Renal cortex interstitium (tissue), 11 donors: ENCODE results near the gene POU2F2. TPM values are rescaled to one million over a fixed set of nuclear protein-coding genes. Genes with fewer than 3 reads are reported as not detected.

Experiments used
- DNase-seq, 11 donors: peaks; one replicate each; pipeline ENCODE4 v3.0.0-alpha.2; 2013; ENCODE audit warnings: low read depth in 9 of 11, low spot score in 4 of 11; ENCODE audit errors: extremely low read depth in 1 of 11
- polyA plus RNA-seq, 3 donors: library from polyadenylated mRNA; unstranded; fragments of 120-200 nt; gene quantifications; one replicate each; pipeline ENCODE4 v1.2.1, GENCODE V29; 2013; ENCODE audit not compliant: insufficient read length in 3 of 3

The POU2F2 gene
- polyA plus RNA-seq, 3 donors: 0.67 to 1.3 (median 0.92) TPM

DNA sequence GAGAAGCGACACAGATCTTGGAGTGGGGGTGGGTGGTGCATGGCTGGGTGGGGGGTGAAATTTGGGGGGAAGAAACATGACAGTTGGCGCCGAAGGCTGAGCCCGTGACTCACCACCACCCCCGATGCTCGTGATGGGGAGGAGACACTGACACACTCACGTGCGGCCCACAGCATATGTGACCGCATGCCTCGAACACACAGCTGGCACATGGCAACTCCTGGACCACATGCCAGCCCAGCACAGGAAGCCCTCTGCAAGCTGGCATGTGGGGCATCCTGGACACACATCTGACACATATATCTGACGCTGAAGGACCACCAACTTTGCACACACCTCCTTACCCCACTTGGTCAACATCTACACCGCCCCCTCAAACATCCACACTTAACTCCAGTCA is 61.0 kb downstream of the POU2F2 start:
- no peak for DNase-seq

DNA sequence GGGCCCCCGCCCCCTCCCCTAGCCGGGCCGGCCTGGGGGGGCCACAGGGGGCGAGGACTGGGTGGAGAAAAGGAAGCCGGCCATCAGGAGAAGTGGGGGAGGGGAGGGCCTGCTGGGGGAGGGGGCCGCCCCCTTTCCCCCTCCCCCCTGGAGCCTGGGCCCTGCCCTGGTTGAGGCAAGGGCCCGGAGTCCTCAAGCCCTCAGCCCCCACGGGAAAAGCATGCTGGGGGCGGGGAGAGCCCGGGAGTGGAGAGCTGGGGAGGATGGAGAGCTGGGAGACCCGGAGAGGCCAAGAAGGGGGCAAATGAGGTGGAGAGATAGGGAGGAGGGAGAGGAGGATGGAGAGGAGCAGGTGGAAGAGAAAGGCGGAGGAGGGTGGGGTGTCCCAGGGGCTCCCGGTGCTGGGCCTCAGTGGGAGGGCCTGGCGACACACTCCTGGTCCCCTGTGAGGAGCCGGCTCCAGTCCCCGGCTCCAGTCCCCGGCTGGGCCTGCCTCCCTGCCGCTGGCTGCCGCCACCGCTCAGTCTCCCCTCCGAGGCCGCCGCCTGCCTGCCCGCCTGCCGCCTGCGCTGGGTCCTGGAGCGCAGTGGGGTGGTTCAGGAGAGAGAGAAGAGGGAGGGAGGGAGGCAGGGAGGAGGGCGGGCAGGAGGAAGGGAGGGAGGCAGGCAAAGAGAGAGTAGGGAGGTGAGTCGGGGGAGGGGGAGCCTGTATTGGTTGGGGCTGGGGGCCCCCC is 62.5 kb downstream of the POU2F2 start, which contains the start of gene GRIK5:
TSS of gene GRIK5 (minus strand) at position 588 of the 733 bp plus-strand sequence. CDS start 4,436 bp downstream, outside the sequence.
- peak in 6 of 11 donors; percentile 31 to 41 (median 34) for DNase-seq

DNA sequence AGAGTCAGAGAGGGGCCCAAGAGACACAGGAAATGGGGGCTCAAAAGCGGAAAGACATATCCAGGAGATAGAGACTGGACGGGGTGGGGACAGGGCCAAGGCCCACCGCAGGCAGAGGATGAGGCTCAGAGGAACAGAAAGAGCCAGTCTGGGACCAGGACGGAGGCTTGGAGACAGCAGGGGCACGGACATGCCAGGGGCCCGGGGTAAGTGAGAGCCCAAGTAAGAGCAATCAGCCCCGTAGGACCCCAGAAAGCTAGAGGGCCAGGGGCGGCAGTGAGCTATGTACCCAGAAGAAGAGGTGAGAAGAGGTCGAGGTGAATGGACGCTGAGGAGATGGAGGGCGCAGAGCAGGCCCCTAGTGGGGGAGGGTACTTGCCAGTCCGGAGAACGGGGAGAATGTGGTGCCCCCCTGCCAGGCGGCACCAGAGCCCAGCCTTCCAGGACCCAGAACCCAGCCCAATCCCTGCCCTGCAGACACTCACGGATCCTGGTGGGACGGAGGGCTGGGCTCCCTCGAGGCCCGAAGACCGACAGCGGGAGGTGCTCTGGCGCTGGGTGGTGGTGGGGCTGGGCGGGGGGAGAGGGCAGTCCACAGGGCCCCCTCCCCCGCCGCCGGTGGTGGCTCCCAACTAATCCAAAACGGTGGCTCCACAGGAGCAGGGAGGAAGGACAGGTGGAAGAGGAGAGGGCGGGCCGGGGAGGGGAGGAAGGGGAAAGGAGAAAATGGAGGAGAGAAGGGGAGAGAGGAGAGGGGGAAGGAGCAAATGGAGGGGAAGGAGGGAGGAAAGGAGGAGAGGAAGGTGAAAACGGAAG is 63.3 kb downstream of the POU2F2 start:
- DNase-seq: no peak

DNA sequence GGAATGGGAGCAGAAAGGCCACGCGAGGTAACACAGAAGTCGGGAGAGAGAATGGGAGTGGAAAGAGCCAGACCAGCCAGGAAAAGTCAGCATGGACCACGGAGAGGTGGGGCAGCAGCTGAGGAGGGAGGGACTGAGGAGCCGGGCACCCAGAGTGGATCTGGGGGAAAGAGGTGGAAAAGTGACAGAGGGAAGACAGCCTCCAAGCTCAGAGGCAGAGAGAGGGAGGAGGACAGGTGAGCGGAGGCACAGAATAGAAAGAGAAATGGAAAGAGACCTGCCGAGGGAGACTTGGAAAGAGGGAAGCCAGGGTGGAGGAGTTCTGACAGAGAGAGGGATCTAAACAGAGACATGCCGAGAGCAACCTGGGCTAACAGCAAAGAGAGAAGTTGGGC is 63.9 kb downstream of the POU2F2 start:
- DNase-seq: no peak

DNA sequence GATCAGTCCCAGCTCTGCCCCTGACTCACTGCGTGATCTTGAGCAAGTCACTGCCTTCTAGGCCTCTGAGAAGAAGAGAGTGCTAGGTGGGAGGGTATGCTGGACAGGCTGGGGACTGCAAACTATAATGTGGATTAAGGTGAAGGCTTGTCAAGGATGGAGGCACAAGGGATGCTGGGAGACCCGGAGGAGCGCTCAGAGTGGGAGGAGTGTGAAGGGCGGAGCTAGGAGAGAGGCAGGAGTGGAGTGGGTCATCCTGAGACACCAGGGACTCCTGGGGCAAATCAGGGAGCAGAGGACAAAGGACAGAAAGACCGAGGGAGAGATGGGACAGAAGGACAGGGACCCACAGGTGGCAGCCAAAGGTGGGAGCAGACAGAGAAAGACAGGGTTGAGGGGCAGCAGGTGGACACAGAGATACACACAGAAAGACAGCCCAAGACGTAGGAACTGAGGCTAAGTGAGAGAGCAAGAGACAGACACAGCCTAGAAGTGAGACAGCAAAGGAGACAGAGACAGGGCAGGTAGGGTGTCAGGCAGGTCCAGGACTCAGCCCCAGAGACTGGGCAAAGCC is 64.8 kb downstream of the POU2F2 start:
- no peak for DNase-seq

DNA sequence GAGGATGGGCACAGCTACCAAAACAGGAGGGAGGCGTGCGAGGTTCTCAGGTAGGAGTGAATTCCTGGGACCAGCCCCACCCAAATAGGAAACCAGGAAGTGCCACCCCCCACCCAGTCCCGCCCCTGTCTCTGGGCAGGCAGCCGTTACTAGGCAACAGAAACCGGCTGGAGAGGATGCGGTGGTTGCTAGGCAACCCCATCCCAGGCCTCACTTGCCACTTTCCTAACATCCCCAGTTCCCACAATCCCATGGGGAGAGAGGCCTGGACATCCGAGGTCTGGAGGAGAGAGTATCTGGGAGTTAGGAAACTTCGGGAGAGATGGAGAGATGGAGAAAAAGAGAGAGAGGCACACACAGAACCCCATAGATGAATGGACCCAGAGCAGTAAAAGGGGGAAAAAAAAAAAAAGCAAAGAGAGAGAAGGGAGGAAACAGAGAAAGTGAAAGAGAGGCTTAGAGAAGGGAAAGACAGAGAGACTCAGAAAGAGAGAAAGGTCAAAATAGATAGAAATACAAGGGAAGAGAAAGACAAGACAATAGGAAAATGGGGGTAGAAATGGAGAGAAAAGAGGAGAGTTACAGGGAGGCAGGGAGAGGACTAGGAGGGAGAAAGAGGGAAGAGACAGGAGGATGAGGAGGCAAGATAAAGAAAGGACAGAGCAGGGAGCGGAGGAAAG is 66.0 kb downstream of the POU2F2 start:
- no peak for DNase-seq

DNA sequence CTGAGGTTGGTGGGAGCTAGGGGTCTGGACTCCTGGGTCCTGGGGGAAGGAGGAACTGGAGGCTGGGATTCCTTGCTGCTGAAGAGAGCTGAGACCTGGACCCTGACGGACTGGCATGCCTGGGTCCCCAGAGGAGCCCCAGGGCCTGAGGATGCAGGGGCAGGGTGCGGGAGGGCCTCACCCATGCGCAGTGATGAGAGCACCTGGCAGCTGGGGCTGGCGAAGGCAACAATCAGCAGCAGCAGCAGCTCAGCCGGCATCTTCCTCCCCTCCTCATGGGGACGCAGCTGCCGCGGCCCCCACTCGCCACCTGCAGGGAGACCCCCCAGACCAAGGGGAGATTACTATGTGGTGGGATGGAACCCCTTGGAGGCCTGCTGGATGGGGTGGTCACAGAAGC is 66.7 kb downstream of the POU2F2 start:
- no peak for DNase-seq

DNA sequence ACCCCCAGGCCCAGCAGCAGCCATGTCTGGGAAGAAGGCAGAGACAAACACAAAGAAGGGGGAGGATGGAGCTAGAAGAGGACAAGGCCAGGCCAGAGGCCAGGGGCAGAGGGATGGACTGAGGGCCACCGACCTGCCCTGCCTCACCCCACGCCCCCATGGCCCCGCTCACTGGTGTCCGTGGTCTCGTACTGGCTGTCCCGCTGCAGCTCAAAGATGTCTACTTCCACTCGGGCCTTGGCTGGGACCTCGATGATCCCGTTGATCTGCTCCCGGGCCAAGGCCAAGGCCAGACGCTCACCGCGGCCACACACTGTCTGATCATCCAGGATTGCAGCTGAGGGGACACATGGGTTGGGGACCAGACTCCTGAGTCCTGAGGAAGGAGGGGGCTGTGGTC is 67.2 kb downstream of the POU2F2 start:
- no peak for DNase-seq

DNA sequence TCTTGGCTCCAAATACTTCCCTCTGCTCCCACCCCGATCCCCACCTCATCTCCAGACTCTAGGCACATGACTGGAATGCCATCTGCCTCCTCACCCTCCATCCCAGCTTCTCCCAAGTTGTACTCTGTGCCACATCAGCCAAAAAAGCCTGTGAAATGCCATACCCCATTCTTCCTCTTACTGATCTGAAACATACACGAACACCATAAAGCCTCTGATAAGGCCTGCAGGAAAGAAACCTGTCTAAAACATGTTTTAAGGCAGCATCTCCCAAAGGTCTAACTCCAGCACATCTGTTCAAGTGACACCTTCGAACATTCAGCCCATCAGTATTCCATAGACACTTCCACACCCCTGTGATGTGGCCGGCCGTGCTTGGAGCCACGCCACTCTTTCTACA is 67.8 kb downstream of the POU2F2 start:
- DNase-seq: no peak

DNA sequence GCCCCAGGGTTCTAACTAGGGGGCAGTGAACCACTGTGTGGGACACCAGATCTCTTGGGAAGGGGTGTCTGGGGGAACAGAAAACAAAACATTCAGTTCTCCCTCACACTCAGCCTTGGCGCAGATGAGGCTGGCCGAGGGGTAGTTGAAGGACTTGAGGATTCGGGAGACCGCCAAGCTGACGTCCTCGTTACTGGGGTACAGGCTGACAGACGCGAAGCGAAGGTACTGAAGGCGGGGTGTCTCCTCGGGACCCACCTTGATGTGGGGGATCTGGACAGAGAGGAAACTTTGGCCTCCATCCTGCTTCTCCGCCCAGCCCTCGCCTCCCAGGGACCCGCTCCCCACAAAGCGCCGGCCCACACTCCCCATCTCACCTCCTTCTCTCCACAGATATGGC is 69.9 kb downstream of the POU2F2 start:
- no peak for DNase-seq

DNA sequence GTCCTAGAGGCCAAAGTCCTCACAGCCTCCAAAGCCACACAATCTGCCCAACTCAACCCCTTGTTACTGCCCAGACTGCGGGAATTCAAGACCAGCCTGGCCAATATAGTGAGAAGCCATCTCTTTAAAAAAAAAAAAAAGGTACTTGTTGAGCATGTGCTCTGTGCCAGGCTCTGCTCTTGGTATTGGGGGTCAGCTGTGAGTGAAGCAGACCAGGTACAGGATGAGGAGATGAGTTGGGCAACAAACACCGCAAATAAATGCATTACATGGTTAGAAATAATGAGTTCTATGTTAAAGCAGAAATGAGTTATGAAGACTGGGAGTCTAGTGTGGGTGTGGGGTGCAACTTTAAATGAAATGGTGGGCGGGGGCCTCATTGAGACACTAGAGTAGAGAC is 72.1 kb downstream of the POU2F2 start:
- no peak for DNase-seq

DNA sequence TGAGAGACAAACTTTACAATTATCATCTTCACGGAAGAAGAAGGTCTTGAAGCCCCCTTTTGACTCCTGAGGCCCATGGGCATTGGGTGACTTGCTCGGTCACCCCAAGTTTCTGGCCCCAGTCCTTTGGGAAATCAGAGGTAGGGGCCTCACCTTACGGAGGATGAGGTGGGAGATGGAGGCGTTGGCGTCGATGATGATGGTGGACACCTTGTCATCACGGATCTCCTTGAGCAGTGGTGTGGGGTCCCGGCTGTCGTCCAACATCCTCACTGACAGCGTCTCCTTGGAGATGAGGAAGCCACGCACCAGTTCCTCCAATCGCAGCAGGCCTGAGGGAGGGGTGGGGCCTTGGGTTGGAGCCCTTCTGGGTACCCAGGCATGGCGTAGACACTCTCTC is 73.0 kb downstream of the POU2F2 start:
- no peak for DNase-seq

DNA sequence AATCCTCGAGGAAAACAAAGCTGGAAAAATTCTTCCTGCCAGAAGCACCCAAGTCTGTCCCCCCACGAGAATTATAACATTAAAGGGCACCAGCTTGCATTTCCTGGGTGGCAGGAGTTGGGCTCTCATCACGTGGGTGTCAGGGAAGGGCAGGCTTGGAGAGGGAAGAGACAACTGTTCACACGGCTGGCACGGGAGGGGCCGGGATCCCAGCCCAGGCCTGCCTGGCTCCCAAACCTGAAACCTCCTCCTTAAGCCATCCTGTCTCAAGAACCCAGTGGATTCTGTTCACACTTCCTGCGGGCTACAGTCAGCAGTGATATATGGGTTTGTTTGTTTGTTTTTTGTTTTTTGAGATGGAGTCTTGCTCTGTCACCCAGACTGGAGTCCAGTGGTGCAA is 74.4 kb downstream of the POU2F2 start:
- no peak for DNase-seq

DNA sequence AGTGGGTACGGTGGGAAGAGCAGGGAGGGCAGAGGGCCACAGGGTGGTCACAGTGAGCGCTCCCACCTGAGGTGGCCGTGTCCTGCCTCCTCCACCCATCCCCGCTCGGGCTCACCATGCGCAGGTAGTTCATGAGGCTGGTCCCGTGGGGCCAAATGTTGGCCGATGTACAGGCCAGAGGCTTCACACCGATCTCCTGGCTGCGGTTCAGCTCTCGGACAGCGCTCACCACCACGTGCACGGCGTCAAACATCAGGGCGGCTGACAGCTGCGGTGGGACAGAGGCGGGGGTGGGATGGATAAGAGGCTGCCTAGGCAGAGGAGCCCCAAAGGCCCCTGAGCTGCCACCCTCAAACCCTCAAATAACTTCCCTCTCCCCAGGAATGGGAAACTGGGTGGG is 78.0 kb downstream of the POU2F2 start:
- no peak for DNase-seq

DNA sequence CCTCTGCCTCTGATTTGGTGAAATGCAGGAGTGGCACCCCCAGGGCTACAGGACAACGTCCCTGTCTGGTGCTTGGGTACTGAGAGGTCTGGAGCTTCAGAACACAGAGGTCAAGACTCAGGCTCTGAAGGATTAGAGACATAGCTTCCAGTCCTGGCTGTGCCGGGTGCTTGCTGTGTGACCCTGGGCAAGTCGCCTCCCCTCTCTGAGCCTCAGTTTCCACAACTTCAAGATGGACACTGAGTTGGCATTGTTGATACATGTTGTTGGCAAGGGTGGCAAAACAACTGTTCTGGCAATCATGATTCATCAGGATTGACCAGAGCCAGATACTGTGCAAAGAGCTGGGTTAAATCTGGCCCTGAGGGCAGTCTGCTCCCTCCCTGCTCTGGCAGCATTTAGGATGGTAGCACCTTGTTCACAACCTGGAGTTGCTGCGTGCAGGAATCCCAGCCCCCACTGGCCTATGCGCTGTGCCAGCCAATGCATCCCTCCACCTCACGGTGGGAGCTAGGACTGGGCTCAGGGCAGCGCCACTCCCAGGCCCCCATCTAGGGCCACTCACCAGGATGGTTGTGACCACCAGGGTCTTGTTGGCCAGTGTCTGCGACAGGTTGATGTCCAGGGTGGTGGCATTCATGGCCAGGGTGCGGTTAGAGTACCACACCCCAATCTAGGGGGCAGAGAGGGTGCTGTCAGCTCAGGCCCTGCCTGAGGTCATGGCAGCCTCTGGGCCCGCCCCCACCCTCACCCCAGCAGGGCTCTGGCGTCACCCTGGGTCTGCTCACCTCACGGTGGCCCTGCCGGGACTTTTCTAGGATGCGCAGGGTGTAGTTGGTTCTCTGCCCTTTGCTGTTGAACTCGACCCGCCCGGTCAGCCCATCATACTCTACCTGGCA is 79.0 kb downstream of the POU2F2 start:
- DNase-seq: no peak

DNA sequence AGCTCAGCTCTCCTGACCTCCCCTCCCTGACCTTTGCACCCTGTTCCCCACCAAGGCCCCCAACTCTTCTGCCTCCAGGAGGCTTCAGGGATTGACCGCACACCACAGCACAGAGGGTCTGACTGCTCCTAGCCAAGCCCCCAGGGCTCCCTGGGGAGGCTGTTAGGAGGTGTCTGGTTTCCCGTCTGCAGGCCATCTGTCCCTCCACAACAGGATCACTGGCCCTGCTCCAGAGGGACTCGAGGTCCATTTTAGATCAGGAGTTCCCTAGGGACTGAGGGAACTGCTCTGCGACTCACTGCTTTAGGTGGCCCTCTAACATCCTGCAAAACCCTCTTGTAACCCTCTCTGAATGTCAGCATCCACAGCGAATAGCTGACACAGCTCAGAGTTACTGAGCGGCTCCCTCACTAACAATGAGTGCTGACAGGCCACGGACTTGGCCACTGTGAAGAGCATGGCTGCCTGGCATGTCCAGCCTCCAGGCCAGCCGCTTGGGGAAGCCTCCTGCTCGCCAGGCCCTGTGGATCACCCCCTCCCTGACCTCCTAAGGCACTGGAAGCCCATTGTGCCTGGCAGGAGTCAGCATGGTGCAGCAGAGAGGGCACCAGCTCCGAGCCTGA is 79.9 kb downstream of the POU2F2 start:
- DNase-seq: no peak

DNA sequence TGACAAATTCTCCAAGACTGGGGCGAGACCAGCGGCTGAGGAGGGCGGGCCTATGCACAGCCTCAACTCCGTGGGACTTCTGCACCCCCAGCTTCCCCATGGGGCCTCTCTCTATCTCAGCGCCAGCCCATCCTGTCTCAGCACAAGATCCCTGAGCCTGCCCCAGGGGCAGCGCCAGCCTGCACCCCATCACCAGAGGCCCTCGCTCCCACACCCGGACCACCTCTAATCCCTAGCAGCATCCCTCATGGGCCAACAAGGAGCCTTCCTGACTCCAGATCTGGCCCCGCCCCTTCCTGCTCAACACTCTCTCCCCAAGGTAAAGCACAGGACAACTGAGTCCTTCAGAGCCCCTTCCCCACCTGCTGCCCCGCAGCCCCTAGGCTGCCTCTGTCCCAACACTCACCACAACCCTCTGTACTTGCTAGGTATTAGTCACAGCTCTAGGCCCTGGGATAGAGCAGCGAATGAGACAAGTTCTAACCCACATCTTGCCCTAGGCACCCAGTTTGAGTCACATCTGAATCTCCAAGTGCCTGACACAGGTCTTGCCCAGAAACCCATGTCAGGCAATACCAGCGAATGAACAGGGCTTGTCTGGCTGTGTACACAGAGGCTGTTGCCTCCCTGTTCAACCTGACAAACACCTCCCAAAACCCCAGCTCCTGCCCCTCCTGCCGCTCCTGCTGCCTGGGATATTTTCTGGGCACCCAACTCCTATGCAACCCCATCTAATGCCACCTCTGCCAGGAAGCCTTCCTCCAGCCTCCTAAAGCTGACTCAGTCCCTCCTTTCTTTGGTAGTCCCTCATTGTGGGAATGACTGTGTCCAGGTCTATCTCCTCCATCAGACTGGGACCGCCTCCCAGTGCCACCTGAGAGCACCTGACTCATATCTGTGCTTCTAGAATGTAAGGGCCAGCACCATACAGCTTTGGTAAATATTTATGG is 80.8 kb downstream of the POU2F2 start:
- DNase-seq: no peak
